ENCODE data around the gene DENND4B.

Gene DENND4B

DNA sequence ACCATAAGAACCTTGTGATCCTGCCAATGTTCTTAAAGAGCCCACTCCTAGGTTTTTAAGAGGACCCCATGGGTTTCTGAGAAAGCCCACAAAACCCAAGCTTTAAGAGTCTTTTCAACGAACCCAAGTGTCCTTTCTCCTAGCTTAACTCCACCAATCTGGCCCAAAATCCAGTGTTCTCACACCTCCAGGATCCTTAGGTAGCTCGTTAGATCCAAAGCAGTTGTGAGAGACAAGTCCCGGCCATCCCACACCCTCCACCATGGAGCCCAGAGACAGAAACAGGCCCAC lies 1.7 kb downstream of the DENND4B start:
- no peak for DNase-seq (ENCODE audit: low read depth)

- no peak for DNase-seq (ENCODE audit: low read depth)
Measured at GRCh38 chr1:153944005-153944826, 2.3 kb downstream of the DENND4B start.

GRCh38 chr1:153942766-153943549 lies 3.6 kb downstream of the DENND4B start:
- DNase-seq (ENCODE audit: low read depth): no peak

- DNase-seq (ENCODE audit: low read depth): no peak
Measured at GRCh38 chr1:153941826-153942725, 4.4 kb downstream of the DENND4B start.

GRCh38 chr1:153940756-153941155 lies 5.8 kb downstream of the DENND4B start:
- no peak for DNase-seq (ENCODE audit: low read depth)

- no peak for DNase-seq (ENCODE audit: low read depth)
Measured at GRCh38 chr1:153939476-153939875, 7.0 kb downstream of the DENND4B start.

GRCh38 chr1:153938996-153939395 lies 7.5 kb downstream of the DENND4B start:
- no peak for DNase-seq (ENCODE audit: low read depth)

DNA sequence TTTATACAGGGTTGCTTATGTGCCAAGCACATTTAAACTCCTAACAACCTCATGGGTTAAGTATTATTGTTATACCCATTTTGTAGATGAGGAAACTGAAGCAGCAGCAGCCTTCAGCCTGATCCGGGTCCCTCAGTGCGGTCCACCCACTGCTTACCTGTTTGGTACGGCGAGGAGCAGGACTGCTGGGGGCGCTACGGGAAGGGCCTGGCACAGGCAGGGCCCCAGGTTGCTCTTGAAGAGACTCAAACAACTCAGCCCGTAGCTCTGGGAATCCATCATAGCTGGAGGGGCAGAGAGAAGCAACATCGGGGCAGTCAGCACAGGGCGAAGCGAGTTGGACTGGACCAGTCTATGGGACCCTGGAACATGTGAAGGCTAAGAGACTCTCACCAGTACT lies 9.2 kb downstream of the DENND4B start:
- DNase-seq (ENCODE audit: low read depth): no peak

DNA sequence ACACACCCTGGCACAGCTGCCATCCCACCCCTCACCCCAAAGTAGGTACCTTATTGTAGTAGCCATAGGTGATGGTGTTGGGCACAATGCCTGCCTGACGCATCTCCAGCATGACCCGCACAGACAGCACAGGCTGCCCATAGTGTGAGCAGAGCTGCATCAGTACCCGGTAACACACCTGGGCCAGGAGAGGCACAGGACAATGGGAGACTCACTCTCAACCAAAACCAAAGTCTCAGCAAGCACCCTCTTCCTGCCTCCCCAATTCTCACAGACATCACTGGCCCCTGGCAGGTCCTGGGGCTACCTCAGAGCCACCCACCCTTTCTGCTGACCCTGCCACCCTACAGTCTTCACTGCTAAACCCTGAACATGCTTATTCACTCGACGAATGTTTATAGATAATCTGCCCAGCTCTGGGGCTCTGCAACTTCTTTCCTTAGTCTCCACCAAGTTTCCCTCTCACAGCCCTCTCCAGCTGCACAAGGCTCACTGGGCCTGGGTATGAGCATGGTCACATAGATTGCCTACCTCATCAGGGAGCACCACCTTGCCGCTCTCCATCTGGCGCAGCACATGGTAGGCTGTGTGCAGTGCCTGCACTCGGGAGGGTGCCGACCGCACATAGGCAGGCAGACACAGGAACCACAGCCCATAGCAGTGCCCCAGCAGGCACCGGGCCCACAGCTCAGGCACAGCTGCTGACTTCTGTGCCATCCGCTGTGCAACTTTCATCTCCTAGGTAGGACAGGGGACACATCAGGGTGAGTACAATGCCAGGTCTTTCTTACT lies 10.3 kb downstream of the DENND4B start:
- DNase-seq (ENCODE audit: low read depth): no peak

- DNase-seq (ENCODE audit: low read depth): no peak
Measured at GRCh38 chr1:153934746-153935145, 11.8 kb downstream of the DENND4B start.

GRCh38 chr1:153933955-153934354 lies 12.6 kb downstream of the DENND4B start:
- DNase-seq (ENCODE audit: low read depth): no peak

DNA sequence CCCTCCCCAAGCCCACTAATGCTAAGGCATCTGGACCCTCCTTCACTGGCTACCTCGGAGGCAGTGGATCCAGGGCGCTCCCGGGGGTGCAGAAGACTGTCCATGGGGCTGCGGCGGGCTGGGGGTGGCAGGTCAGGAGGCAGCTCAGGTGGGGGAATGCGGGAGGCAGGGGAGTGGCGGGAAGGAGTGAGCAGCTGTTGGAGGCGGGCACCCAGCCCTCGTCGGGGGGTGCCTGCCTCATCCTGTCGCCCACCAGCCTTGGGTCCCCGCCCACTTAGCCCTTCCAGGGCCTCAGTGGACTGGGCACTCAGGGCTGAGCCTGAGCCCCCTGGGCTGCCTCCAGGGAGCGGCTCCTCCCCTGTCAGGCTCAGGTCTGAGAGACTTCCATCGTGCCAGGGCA lies 13.1 kb downstream of the DENND4B start:
- DNase-seq (ENCODE audit: low read depth): no peak

GRCh38 chr1:153932156-153933131 lies 14.1 kb downstream of the DENND4B start:
- no peak for DNase-seq (ENCODE audit: low read depth)

DNA sequence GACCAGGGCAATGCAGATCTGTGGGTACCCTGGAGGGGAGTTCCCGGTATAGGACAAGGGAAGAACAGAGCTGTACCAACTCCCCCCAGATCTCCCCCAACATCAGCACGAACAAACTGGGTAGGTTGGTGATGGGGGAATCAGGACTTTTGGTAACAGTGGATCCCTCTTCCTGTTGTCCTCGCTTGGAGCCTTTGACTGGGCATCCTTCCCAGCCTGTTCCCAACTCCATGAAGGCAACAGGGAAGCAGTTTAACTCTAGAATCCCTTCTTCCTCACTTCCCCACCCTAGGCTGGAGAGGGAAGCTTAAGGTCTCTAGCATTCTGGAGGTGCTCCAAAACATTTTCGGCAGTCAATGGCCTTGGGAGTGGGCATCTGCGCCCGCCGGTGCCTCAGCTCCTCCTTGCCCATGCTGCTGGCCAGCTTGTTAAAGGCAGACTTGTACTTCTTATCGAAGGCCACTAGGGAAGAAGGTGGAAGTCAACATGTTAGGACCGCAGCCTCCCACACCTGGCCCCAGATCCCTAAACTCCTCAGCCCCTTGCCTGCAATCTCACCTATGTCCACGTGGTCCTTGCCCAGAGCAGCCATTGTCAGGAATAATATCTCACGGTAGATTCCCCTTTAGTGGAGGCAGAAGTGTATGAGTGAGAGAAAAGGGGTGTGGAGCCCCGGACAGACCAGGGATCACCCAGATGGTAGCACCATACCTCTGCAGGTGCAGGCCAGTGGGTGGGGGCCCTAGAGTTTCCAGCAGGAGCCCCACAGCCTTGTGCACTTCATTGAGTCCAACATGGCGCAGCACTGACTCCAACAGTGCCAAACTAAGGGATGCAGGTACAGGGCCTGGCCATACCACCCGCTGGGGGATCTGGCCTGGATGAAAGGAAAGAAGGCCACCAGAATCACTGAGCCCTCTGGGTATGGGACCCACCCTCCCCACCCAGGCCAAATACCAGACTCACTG lies 16.3 kb downstream of the DENND4B start:
- no peak for DNase-seq (ENCODE audit: low read depth)

- DNase-seq (ENCODE audit: low read depth): no peak
Measured at GRCh38 chr1:153929426-153929825, 17.1 kb downstream of the DENND4B start.

DNA sequence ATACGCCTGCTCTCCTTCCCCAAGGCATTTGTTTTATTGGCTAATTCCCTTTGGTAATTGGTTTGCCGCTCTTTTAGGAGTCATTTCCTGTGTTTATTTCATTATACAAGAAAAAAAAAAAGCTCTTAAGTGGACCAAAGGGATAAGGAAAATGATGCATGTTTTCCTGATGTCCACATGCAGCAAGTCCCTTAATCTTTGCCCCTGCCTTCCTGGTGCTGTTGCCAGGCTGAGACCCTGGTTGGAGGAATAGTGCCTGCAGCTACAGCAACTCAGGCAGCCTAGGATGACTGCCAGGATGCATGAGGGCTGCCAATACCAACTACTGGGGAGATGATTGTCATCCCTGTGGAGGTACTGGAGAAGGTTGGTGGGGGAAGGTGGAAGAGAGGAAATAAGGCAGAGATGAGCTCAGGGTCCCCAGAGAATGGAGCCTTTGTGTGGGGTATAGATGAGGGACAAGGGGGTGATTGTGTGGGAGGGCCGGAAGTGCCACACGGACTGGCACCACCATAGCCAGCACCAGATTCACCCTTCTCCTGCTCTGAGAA lies 17.7 kb downstream of the DENND4B start:
- DNase-seq (ENCODE audit: low read depth): no peak

DNA sequence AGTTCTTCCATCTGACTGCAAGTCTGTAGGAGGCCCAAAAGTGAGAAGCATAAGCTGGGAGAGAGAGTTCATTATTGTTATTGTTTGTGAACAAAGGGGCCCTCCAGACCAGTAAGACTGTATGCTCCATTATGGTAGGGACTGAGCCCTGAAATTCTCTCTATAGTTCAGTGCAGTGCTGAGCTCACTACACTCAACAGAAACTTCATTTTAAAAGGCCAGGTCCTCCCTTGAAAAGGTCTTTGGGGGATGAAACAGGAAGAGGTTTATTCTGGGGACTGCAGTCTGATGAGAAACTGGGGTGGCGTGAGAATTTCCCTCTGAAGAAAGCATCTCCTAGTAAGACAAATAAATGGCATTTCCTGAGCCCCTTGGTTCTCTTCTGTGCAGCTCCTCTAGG lies 18.3 kb downstream of the DENND4B start:
- DNase-seq (ENCODE audit: low read depth): no peak

DNA sequence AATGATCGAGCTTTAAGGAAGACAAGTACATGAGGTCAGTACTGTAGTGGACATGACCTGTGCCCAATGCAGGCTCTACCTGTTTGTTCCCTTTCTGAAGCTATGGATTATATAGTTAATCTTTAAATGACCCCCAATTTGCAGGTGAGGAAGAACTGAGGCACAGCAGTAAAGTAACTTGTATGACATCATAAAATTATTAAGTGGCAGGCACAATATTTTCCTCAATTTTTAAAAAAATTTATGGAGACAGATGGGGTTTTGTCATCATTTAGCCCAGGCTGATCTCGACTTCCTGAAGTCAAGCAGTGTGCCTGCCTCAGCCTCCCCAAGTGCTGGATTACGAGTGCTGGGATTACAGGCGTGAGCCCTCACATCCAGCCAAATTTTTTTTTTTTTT lies 20.1 kb downstream of the DENND4B start:
- no peak for DNase-seq (ENCODE audit: low read depth)

Data from HS-5 (cell line).